ENCODE data around the gene SYNM.

Gene SYNM

DNA sequence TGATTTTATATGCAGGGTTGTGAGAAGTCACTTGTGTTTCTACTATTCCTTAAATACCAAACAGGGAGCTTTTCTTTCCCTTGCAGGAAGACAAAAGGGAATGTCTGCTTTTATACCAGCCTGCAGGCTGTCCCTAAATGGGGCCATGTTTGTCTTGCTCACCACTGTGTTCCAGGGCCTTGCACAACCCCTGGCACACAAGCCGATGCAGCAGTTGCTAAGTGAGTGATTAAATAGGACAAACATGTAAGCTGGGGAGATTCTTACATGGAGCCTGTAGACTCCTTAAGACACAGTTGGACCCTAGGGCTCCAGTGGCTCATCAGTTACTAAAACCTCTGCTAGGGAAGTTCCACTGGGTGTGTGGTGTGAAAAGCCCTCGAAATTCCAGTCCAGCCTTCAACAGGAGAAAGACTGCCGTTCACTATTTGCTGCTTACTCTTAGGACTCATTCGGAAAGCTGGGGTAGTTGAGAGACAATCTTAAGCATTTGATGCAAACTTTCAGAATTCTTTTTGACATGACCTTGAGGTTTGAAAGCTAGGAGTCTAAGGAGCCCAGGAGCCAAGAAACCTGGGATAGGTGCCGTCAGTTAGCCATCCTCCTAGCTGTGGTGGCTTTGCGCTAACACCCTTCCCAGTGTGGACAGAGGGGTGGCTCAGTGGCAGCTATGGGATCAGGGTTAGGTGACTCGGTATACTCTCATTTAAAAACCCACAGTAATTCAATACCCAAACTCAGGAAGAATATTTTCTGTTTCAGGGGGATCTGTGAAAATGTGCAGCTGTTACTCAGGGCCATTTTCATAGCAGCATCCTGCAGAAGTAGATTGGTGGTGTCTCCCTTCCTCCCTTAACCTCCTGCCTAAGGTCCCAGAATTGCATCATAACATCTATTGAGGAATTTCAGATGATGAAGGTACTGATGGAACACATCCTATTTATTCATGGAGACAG is 39.1 kb downstream of the SYNM start:
- H3K4me2 ChIP-seq (ENCODE audit: low read depth, low read length): no peak overlapping the region

DNA sequence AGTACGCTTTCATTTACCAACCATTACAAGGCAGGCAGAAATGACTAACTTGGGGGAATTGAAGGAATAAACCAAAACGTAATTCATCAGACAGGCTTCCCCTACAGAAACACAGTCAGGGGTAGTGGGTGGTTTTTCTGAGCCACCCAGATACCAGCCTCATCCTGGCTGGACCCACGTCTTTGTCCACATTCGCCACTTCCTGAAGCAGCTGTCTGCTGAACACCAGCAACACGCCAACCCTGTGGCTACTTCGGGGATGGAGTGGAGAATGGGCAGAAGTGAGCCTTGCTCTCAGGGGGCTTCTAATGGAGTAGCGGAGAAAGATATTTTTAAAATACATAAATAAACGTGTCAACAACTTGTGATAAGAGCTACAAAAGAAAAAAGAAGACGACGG is 40.1 kb downstream of the SYNM start:
- H3F3A ChIP-seq (ENCODE audit: insufficient read depth, low read length): peaks cover 14% of the 10 kb centered on the region
- DNase-seq: no peak
- TF ChIP-seq, protein P1, sequence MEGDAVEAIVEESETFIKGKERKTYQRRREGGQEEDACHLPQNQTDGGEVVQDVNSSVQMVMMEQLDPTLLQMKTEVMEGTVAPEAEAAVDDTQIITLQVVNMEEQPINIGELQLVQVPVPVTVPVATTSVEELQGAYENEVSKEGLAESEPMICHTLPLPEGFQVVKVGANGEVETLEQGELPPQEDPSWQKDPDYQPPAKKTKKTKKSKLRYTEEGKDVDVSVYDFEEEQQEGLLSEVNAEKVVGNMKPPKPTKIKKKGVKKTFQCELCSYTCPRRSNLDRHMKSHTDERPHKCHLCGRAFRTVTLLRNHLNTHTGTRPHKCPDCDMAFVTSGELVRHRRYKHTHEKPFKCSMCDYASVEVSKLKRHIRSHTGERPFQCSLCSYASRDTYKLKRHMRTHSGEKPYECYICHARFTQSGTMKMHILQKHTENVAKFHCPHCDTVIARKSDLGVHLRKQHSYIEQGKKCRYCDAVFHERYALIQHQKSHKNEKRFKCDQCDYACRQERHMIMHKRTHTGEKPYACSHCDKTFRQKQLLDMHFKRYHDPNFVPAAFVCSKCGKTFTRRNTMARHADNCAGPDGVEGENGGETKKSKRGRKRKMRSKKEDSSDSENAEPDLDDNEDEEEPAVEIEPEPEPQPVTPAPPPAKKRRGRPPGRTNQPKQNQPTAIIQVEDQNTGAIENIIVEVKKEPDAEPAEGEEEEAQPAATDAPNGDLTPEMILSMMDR (IDR thresholded peaks at IDR 0.05; ENCODE audit: low read length): no peak
- TF ChIP-seq EZH2phosphoT487 (IDR thresholded peaks at IDR 0.05; ENCODE audit: low read length) (no peak), EZH2 (optimal IDR thresholded peaks at IDR 0.05; ENCODE audit: low read depth, low read length) (no peak)
- H3K36me3 ChIP-seq (replicated peaks; ENCODE audit: insufficient read depth, low read length): no peaks in the 10 kb centered on the region
- H3K79me2 ChIP-seq (ENCODE audit: low read length): no peaks in the 10 kb centered on the region
- no peaks in the 10 kb centered on the region for H3K9me2 ChIP-seq (replicated peaks; ENCODE audit: insufficient read depth, low read length)
- no peak overlapping the region for H3K9ac ChIP-seq (ENCODE audit: low read length)
- peaks cover 34% of the 10 kb centered on the region for H3K4me1 ChIP-seq (ENCODE audit: low read length)
- H3K9me3 ChIP-seq (replicated peaks; ENCODE audit: insufficient read depth, low read length): no peaks in the 10 kb centered on the region
- H3K27me3 ChIP-seq (replicated peaks; ENCODE audit: insufficient read depth, low read length): no peaks in the 10 kb centered on the region
- no peaks in the 10 kb centered on the region for H4K20me1 ChIP-seq (ENCODE audit: insufficient read depth, low read length)
- no peak overlapping the region for H3K4me2 ChIP-seq (ENCODE audit: low read depth, low read length)
- H3K27ac ChIP-seq (ENCODE audit: low read length): no peak overlapping the region
- no peak overlapping the region for H2AFZ ChIP-seq (ENCODE audit: low read length)
- no peak overlapping the region for H3K4me3 ChIP-seq (ENCODE audit: low read length)

More for the DNA sequence above, 39.1 kb downstream of the SYNM start:
- H2AFZ ChIP-seq (ENCODE audit: low read length): no peak overlapping the region
- no peak overlapping the region for H3K27ac ChIP-seq (ENCODE audit: low read length)
- no peaks in the 10 kb centered on the region for H4K20me1 ChIP-seq (ENCODE audit: insufficient read depth, low read length)
- H3K9ac ChIP-seq (ENCODE audit: low read length): no peak overlapping the region
- H3K79me2 ChIP-seq (ENCODE audit: low read length): no peaks in the 10 kb centered on the region
- DNase-seq: no peak
- H3K9me2 ChIP-seq (replicated peaks; ENCODE audit: insufficient read depth, low read length): no peaks in the 10 kb centered on the region
- H3K4me1 ChIP-seq (ENCODE audit: low read length): peaks cover 24% of the 10 kb centered on the region
- TF ChIP-seq EZH2 (optimal IDR thresholded peaks at IDR 0.05; ENCODE audit: low read depth, low read length): no peak
- TF ChIP-seq, protein P1 (IDR thresholded peaks at IDR 0.05; ENCODE audit: low read length): no peak
- no peak for TF ChIP-seq EZH2phosphoT487 (IDR thresholded peaks at IDR 0.05; ENCODE audit: low read length)
- H3K36me3 ChIP-seq (replicated peaks; ENCODE audit: insufficient read depth, low read length): no peaks in the 10 kb centered on the region
- no peaks in the 10 kb centered on the region for H3K27me3 ChIP-seq (replicated peaks; ENCODE audit: insufficient read depth, low read length)
- H3F3A ChIP-seq (ENCODE audit: insufficient read depth, low read length): peaks cover 8% of the 10 kb centered on the region
- no peaks in the 10 kb centered on the region for H3K9me3 ChIP-seq (replicated peaks; ENCODE audit: insufficient read depth, low read length)
- H3K4me3 ChIP-seq (ENCODE audit: low read length): no peak overlapping the region

DNA sequence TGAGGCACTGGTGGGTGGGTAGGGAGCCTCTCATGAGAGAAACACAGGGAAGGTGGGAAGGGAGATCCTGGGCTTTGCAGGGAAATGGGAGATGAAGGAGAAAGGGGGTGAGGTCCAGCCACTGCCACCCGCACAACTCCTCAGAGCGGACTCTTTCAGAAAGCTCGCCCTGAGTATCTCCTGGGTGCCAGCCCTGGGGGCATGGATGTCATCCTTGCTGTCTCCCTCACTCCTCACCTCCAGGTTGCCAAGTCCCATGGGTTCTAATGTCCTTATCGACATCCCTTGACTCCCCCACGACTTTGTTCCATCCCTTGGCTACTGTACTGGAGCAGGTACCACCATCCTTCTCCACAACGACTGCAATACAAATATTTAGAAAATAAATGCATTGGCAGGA is 40.9 kb downstream of the SYNM start:
- no peaks in the 10 kb centered on the region for H4K20me1 ChIP-seq (ENCODE audit: insufficient read depth, low read length)
- no peak overlapping the region for H3K4me2 ChIP-seq (ENCODE audit: low read depth, low read length)
- H3K79me2 ChIP-seq (ENCODE audit: low read length): no peaks in the 10 kb centered on the region
- DNase-seq: no peak
- H3K4me3 ChIP-seq (ENCODE audit: low read length): no peak overlapping the region
- H3F3A ChIP-seq (ENCODE audit: insufficient read depth, low read length): peaks cover 14% of the 10 kb centered on the region
- H3K27me3 ChIP-seq (replicated peaks; ENCODE audit: insufficient read depth, low read length): no peaks in the 10 kb centered on the region
- H3K9ac ChIP-seq (ENCODE audit: low read length): no peak overlapping the region
- peaks cover 38% of the 10 kb centered on the region for H3K4me1 ChIP-seq (ENCODE audit: low read length)
- no peak overlapping the region for H3K27ac ChIP-seq (ENCODE audit: low read length)
- no peaks in the 10 kb centered on the region for H3K36me3 ChIP-seq (replicated peaks; ENCODE audit: insufficient read depth, low read length)
- H3K9me2 ChIP-seq (replicated peaks; ENCODE audit: insufficient read depth, low read length): no peaks in the 10 kb centered on the region
- no peak overlapping the region for H2AFZ ChIP-seq (ENCODE audit: low read length)
- H3K9me3 ChIP-seq (replicated peaks; ENCODE audit: insufficient read depth, low read length): no peaks in the 10 kb centered on the region
- TF ChIP-seq, protein P1 (IDR thresholded peaks at IDR 0.05; ENCODE audit: low read length): no peak
- TF ChIP-seq EZH2 (optimal IDR thresholded peaks at IDR 0.05; ENCODE audit: low read depth, low read length): no peak
